ENCODE results near the gene TRIM23. TPM values are rescaled to one million over a fixed set of nuclear protein-coding genes. Genes with fewer than 3 reads are reported as not detected.

TRIM23 gene
- polyA plus RNA-seq = 13.4 TPM
- long read RNA-seq, donor 1, full-length matches to known transcripts = 1 of 1 reads
- long read RNA-seq, donor 1, partial matches to known transcripts = 0 of 1 reads
- long read RNA-seq, donor 1, other reads (novel, unspliced or antisense) = 0 of 1 reads
- long read RNA-seq, donor 2, full-length matches to known transcripts = 7 of 7 reads
- long read RNA-seq, donor 2, partial matches to known transcripts = 0 of 7 reads
- long read RNA-seq, donor 2, other reads (novel, unspliced or antisense) = 0 of 7 reads
- long read RNA-seq, donor 3, full-length matches to known transcripts = 1 of 1 reads
- long read RNA-seq, donor 3, partial matches to known transcripts = 0 of 1 reads
- long read RNA-seq, donor 3, other reads (novel, unspliced or antisense) = 0 of 1 reads
- long read RNA-seq, donor 4 = 0 reads
- long read RNA-seq, donor 5, full-length matches to known transcripts = 4 of 4 reads
- long read RNA-seq, donor 5, partial matches to known transcripts = 0 of 4 reads
- long read RNA-seq, donor 5, other reads (novel, unspliced or antisense) = 0 of 4 reads
- long read RNA-seq, donor 6, full-length matches to known transcripts = 2 of 2 reads
- long read RNA-seq, donor 6, partial matches to known transcripts = 0 of 2 reads
- long read RNA-seq, donor 6, other reads (novel, unspliced or antisense) = 0 of 2 reads
- long read RNA-seq, donor 7, full-length matches to known transcripts = 1 of 1 reads
- long read RNA-seq, donor 7, partial matches to known transcripts = 0 of 1 reads
- long read RNA-seq, donor 7, other reads (novel, unspliced or antisense) = 0 of 1 reads
- long read RNA-seq, donor 8, full-length matches to known transcripts = 2 of 2 reads
- long read RNA-seq, donor 8, partial matches to known transcripts = 0 of 2 reads
- long read RNA-seq, donor 8, other reads (novel, unspliced or antisense) = 0 of 2 reads
- long read RNA-seq, donor 9, full-length matches to known transcripts = 1 of 1 reads
- long read RNA-seq, donor 9, partial matches to known transcripts = 0 of 1 reads
- long read RNA-seq, donor 9, other reads (novel, unspliced or antisense) = 0 of 1 reads
- long read RNA-seq, donor 10, full-length matches to known transcripts = 2 of 2 reads
- long read RNA-seq, donor 10, partial matches to known transcripts = 0 of 2 reads
- long read RNA-seq, donor 10, other reads (novel, unspliced or antisense) = 0 of 2 reads
- long read RNA-seq, donor 11, full-length matches to known transcripts = 3 of 3 reads
- long read RNA-seq, donor 11, partial matches to known transcripts = 0 of 3 reads
- long read RNA-seq, donor 11, other reads (novel, unspliced or antisense) = 0 of 3 reads

DNA sequence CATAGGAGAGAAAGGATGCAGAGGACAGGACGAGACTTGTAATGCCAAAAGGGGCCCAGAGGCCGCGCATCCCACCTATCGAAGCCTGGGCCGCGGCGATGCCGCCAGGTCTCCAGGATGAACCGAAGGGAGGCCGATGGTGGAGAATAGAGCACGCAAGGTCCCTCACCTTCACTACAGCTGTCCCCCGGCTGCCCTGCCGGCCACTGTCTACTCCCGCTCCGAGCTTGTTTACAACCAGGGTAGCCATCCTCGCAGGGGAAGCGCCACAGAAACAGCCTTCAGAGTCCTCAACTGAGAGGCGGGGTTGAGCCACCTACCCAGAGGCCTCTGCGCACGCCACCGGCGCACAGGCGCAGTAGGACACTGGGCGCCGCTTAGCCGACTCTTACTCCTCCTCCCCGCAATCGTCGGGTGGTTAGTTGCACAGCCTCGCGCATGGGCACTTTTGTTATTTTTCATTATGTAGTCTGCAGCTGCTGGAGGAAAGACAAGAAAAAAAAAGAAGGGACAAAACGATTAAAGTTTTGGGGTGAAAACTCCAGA lies at the start of gene TRIM23:
Gene TRIM23, minus strand, starts transcription at position 309 of the 546 bp plus-strand sequence. Its CDS starts 59 bp downstream, at position 250.
- H3K4me3 ChIP-seq (ENCODE audit: low read length) = peak within 1 kb of the TSS; percentile 88
- 0% methylated on average over 2 of the region's 32 CpGs for WGBS (ENCODE audit: insufficient coverage, low lambda C conversion rate)
- H3K4me1 ChIP-seq (ENCODE audit: control insufficient read depth, insufficient read depth, low read length) = peaks cover 4% of the 10 kb centered on the region
- H3K27ac ChIP-seq (ENCODE audit: low read length) = peak within 1 kb of the TSS; percentile 86
- H3K36me3 ChIP-seq (ENCODE audit: control insufficient read depth, insufficient read depth, low read length) = no peaks in the 10 kb centered on the region
- H3K9me3 ChIP-seq (ENCODE audit: control insufficient read depth, low read depth, low read length) = no peaks in the 10 kb centered on the region
- peak; percentile 95 to 97 for DNase-seq
- H3K27me3 ChIP-seq (ENCODE audit: control insufficient read depth, insufficient read depth, low read length) = no peaks in the 10 kb centered on the region

DNA sequence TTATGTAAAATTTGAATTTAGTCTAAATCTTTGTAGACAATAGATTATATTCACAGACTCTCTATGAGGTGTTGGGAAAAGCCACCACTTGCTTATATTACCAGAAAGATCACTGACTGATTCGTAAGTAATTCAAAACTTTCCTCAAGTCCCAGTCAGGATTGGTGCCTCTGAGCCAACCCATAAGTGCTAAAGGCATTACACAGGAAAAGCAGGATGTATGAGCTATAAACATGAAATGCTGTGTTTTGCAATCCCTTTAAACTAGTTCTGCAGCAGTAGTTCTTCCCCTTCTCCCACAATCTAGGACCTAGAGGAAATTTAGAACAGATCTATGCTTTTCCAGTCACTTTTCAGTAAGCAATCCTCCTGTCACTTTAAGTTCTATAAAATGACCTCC lies 48.7 kb upstream of the TRIM23 start:
- Histone ChIP-seq H3K9me3 (ENCODE audit: control insufficient read depth, low read depth, low read length) (no peaks in the 10 kb centered on the region), H3K4me3 (ENCODE audit: low read length) (no peak overlapping the region), H3K36me3 (ENCODE audit: control insufficient read depth, insufficient read depth, low read length) (peaks cover 2% of the 10 kb centered on the region), H3K27me3 (ENCODE audit: control insufficient read depth, insufficient read depth, low read length) (no peaks in the 10 kb centered on the region), H3K27ac (ENCODE audit: low read length) (no peak overlapping the region), H3K4me1 (ENCODE audit: control insufficient read depth, insufficient read depth, low read length) (no peaks in the 10 kb centered on the region)
- WGBS (ENCODE audit: insufficient coverage, low lambda C conversion rate) = no CpG with 5 or more reads among the region's 1 CpG
- DNase-seq = no peak

DNA sequence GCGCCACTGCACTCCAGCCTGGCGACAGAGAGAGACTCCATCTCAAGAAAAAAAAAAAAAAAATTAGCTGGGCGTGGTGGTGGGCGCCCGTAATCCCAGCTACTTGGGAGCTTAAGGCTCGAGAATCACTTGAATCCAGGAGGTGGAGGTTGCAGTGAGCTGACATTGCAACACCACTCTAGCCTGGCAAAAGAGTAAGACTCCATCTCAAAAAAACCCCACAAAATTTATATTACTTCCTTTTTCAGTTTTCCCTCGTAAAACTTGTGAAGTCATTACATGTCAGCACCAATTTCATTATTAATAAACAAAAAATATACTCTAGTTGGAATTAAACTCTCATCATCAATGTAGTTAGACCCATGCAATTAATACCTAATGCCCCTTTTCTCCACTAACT lies 44.6 kb upstream of the TRIM23 start:
- Histone ChIP-seq H3K4me1 (ENCODE audit: control insufficient read depth, insufficient read depth, low read length) (no peaks in the 10 kb centered on the region), H3K36me3 (ENCODE audit: control insufficient read depth, insufficient read depth, low read length) (peaks cover 7% of the 10 kb centered on the region), H3K9me3 (ENCODE audit: control insufficient read depth, low read depth, low read length) (no peaks in the 10 kb centered on the region), H3K27ac (ENCODE audit: low read length) (no peak overlapping the region), H3K27me3 (ENCODE audit: control insufficient read depth, insufficient read depth, low read length) (no peaks in the 10 kb centered on the region), H3K4me3 (ENCODE audit: low read length) (no peak overlapping the region)
- 100% methylated on average over 1 of the region's 7 CpGs for WGBS (ENCODE audit: insufficient coverage, low lambda C conversion rate)
- no peak for DNase-seq

DNA sequence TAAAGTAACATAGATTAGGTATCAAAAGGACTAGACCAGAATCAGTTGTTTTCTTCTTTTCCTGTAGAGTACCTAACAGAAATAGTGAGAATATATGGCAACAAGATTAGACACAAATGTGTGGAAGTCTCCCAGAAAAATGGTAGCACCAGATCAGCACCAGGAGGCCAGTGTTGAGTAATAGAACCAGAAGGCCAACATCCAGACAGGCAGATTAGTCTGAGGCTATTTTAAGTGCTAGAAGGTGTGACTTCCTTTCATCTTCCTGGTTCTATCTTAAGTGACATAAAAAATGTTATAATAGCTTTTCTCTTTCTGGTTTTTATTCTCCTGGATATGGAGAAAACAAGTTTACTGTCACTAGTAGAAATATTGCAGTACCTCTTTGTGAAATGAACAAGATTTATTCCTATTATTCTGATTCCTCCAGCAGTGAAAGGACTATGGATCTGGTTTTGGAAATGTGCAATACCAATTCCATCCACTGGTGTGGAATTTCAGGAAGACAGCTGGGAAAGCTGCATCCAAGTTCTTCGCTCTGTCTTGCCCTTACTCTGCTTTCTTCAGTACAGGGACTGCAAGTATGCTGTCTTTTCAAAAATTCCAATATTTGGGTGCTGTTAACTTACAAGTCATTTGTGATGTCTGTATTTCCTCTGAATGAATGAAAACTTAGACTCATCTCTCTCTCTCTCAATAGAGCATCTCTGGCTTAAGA lies 39.8 kb upstream of the TRIM23 start:
- 100% methylated on average over 1 of the region's 1 CpG for WGBS (ENCODE audit: insufficient coverage, low lambda C conversion rate)
- no peak for DNase-seq
- H3K27me3 ChIP-seq (ENCODE audit: control insufficient read depth, insufficient read depth, low read length) = no peaks in the 10 kb centered on the region
- no peak overlapping the region for H3K27ac ChIP-seq (ENCODE audit: low read length)
- H3K9me3 ChIP-seq (ENCODE audit: control insufficient read depth, low read depth, low read length) = no peaks in the 10 kb centered on the region
- H3K4me3 ChIP-seq (ENCODE audit: low read length) = no peak overlapping the region
- no peaks in the 10 kb centered on the region for H3K4me1 ChIP-seq (ENCODE audit: control insufficient read depth, insufficient read depth, low read length)
- peaks cover 18% of the 10 kb centered on the region for H3K36me3 ChIP-seq (ENCODE audit: control insufficient read depth, insufficient read depth, low read length)

DNA sequence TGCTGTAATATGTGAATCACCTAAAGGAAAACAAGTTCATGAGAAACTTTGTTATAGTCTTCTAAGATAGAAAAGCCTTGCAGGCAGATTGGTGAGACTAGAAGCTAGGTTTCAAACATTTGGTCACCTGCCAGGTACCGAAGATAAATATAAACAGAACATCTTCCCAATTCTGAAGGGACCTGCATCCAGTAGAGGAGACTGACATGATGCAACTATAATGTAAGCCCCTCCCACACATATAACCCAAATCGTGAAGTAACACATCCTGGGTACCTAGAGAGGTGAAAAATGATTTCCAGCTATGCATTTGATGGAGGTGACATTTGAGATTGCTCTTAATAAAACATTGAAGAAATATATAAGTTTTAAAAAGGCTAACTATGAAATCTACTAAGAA lies 30.6 kb upstream of the TRIM23 start:
- Histone ChIP-seq H3K27ac (ENCODE audit: low read length) (no peak overlapping the region), H3K36me3 (ENCODE audit: control insufficient read depth, insufficient read depth, low read length) (peaks cover 6% of the 10 kb centered on the region), H3K4me3 (ENCODE audit: low read length) (no peak overlapping the region), H3K9me3 (ENCODE audit: control insufficient read depth, low read depth, low read length) (no peaks in the 10 kb centered on the region), H3K4me1 (ENCODE audit: control insufficient read depth, insufficient read depth, low read length) (no peaks in the 10 kb centered on the region), H3K27me3 (ENCODE audit: control insufficient read depth, insufficient read depth, low read length) (no peaks in the 10 kb centered on the region)
- no CpG with 5 or more reads among the region's 2 CpGs for WGBS (ENCODE audit: insufficient coverage, low lambda C conversion rate)
- no peak for DNase-seq

DNA sequence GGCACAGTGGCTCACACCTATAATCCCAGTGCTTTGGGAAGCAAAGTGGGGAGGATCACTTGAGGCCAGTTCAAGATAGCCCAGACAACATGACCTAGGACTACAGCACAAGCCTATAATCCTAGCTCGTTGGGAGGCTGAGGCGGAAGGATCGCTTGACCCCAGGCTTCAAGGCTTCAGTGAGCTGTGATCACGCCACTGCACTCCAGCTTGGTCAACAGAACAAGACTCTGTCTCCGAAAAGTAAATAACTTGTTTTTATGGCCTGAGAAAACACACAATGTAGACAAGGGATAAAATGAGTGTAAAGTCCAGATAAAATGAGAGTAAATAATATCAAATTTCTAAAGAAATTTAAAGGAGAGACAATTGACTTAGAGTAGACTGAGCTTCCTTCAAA lies 27.0 kb upstream of the TRIM23 start:
- no peaks in the 10 kb centered on the region for H3K4me1 ChIP-seq (ENCODE audit: control insufficient read depth, insufficient read depth, low read length)
- no peak overlapping the region for H3K27ac ChIP-seq (ENCODE audit: low read length)
- H3K36me3 ChIP-seq (ENCODE audit: control insufficient read depth, insufficient read depth, low read length) = peaks cover 4% of the 10 kb centered on the region
- no peaks in the 10 kb centered on the region for H3K27me3 ChIP-seq (ENCODE audit: control insufficient read depth, insufficient read depth, low read length)
- WGBS (ENCODE audit: insufficient coverage, low lambda C conversion rate) = 20% methylated on average over 1 of the region's 5 CpGs
- no peak overlapping the region for H3K4me3 ChIP-seq (ENCODE audit: low read length)
- no peaks in the 10 kb centered on the region for H3K9me3 ChIP-seq (ENCODE audit: control insufficient read depth, low read depth, low read length)
- peak in 1 of 2 donors; percentile 31 for DNase-seq

DNA sequence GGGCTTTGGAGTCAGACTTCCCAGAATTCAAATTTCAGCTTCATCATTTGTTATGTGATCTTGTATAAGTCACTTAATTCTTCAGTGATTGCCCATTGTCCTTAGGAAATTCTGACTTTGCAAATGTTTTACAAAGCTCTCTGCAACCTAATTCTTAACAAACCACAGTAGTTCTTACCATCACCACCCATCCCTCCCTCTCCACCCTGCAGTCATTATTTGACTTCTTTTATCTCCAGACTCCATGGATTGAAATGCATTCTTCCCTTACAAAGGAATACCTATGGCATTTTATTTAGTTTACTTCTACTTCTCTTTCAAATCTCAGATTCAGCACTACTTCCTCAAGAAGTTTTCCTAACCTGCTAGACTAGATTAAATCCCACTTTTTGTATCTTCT lies 23.8 kb upstream of the TRIM23 start:
- Histone ChIP-seq H3K4me3 (ENCODE audit: low read length) (no peak overlapping the region), H3K36me3 (ENCODE audit: control insufficient read depth, insufficient read depth, low read length) (peaks cover 2% of the 10 kb centered on the region), H3K27me3 (ENCODE audit: control insufficient read depth, insufficient read depth, low read length) (no peaks in the 10 kb centered on the region), H3K4me1 (ENCODE audit: control insufficient read depth, insufficient read depth, low read length) (no peaks in the 10 kb centered on the region), H3K27ac (ENCODE audit: low read length) (no peak overlapping the region), H3K9me3 (ENCODE audit: control insufficient read depth, low read depth, low read length) (no peaks in the 10 kb centered on the region)
- no peak for DNase-seq

DNA sequence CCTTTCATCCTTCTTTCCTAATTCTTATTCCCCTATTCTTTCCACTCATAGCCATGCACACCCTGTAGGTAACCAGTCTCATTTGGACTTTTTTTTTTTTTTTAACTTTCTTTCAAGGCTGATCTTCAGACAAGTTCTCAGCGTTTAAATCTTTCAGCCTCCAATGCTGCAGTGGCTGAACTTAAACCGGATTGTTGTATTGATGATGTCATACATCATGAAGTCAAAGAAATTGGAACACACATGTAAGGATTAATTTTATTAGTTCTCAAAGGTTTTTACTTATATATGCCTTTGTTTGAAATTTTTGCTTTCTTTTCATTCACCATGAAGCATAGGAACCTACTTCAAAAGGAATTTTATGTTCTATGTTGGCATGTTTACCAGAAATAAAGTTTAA lies 22.8 kb upstream of the TRIM23 start:
- Histone ChIP-seq H3K4me3 (ENCODE audit: low read length) (no peak overlapping the region), H3K4me1 (ENCODE audit: control insufficient read depth, insufficient read depth, low read length) (no peaks in the 10 kb centered on the region), H3K36me3 (ENCODE audit: control insufficient read depth, insufficient read depth, low read length) (peaks cover 5% of the 10 kb centered on the region), H3K27ac (ENCODE audit: low read length) (no peak overlapping the region), H3K27me3 (ENCODE audit: control insufficient read depth, insufficient read depth, low read length) (no peaks in the 10 kb centered on the region), H3K9me3 (ENCODE audit: control insufficient read depth, low read depth, low read length) (no peaks in the 10 kb centered on the region)
- no CpG with 5 or more reads among the region's 2 CpGs for WGBS (ENCODE audit: insufficient coverage, low lambda C conversion rate)
- no peak for DNase-seq

DNA sequence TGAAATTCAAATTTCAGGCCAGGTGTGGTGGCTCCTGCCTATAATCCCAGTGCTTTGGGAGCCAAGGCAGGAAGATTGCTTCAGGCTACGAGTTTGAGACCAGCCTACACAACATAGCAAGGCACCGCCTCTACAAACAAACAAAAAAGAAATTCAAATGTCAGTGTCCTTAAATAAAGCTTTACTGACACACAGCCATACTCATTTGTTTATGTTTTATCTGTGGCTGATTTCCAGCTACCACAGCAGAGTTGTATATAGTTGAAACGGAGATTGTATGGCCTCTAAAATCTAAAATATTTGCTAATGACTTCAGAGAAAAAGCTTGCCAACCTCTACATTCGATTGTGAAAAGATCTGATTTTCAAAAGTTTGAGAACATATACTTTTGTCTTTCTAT lies 16.1 kb upstream of the TRIM23 start:
- Histone ChIP-seq H3K4me1 (ENCODE audit: control insufficient read depth, insufficient read depth, low read length) (no peaks in the 10 kb centered on the region), H3K27me3 (ENCODE audit: control insufficient read depth, insufficient read depth, low read length) (no peaks in the 10 kb centered on the region), H3K9me3 (ENCODE audit: control insufficient read depth, low read depth, low read length) (no peaks in the 10 kb centered on the region), H3K36me3 (ENCODE audit: control insufficient read depth, insufficient read depth, low read length) (peaks cover 25% of the 10 kb centered on the region), H3K27ac (ENCODE audit: low read length) (no peak overlapping the region), H3K4me3 (ENCODE audit: low read length) (no peak overlapping the region)
- DNase-seq = no peak
- WGBS (ENCODE audit: insufficient coverage, low lambda C conversion rate) = 83% methylated on average over 1 of the region's 4 CpGs

Measured in large intestine (tissue), 12 donors.